Measurements from ENCODE around the gene ICAM3.

DNA sequence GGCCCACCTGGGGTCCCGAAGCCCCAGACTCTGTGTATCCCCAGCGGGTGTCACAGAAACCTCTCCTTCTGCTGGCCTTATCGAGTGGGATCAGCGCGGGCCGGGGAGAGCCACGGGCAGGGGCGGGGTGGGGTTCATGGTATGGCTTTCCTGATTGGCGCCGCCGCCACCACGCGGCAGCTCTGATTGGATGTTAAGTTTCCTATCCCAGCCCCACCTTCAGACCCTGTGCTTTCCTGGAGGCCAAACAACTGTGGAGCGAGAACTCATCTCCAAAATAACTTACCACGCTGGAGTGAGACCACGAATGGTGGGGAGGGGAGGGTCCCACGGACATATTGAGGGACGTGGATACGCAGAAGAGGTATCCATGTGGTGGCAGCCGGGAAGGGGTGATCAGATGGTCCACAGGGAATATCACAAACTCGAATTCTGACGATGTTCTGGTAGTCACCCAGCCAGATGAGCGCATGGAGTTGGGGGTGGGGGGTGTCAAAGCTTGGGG, 50.7 kb downstream of the ICAM3 start:
- no peak for TF ChIP-seq POLR2A (IDR thresholded peaks at IDR 0.05)
- TF ChIP-seq, protein P1, sequence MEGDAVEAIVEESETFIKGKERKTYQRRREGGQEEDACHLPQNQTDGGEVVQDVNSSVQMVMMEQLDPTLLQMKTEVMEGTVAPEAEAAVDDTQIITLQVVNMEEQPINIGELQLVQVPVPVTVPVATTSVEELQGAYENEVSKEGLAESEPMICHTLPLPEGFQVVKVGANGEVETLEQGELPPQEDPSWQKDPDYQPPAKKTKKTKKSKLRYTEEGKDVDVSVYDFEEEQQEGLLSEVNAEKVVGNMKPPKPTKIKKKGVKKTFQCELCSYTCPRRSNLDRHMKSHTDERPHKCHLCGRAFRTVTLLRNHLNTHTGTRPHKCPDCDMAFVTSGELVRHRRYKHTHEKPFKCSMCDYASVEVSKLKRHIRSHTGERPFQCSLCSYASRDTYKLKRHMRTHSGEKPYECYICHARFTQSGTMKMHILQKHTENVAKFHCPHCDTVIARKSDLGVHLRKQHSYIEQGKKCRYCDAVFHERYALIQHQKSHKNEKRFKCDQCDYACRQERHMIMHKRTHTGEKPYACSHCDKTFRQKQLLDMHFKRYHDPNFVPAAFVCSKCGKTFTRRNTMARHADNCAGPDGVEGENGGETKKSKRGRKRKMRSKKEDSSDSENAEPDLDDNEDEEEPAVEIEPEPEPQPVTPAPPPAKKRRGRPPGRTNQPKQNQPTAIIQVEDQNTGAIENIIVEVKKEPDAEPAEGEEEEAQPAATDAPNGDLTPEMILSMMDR (IDR thresholded peaks at IDR 0.05): no peak
